Stomach (tissue), 9 donors: ENCODE results near the gene DBN1. TPM values are rescaled to one million over a fixed set of nuclear protein-coding genes. Genes with fewer than 3 reads are reported as not detected.

Experiments used
- DNase-seq, 2 donors: peaks; one replicate each; pipeline versions ENCODE4 v3.0.0 to v3.0.0-alpha.2; 2013 to 2019
- H3K27ac ChIP-seq, 5 donors: fragments of 200-600 bp in 4 of 5; sonication (generic) in 4 of 5; one replicate each; pipeline ENCODE4 v1.5.1; 2013 to 2019; ENCODE audit warnings: mild to moderate bottlenecking in 1 of 5, moderate library complexity in 1 of 5
- H3K27me3 ChIP-seq, 3 donors: fragments of 200-600 bp; sonication (generic); one replicate each; pipeline ENCODE4 v1.5.1; 2017 to 2019; ENCODE audit warnings: mixed run types in 1 of 3
- H3K36me3 ChIP-seq, 4 donors: fragments of 200-600 bp; sonication (generic); 1 replicate in 3 of 4; 2 replicates in 1 of 4; pipeline ENCODE4 v1.5.1; 2016 to 2019
- H3K4me1 ChIP-seq, 4 donors: fragments of 200-600 bp; sonication (generic); one replicate each; pipeline ENCODE4 v1.5.1; 2016 to 2019
- H3K4me3 ChIP-seq, 4 donors: fragments of 200-600 bp; sonication (generic) in 3 of 4; one replicate each; pipeline ENCODE4 v1.5.1; 2016 to 2019; ENCODE audit warnings: mild to moderate bottlenecking in 1 of 4
- H3K9me3 ChIP-seq, 4 donors: fragments of 200-600 bp; sonication (generic); one replicate each; pipeline ENCODE4 v1.5.1; 2016 to 2019
- EP300 ChIP-seq: sonication (generic); formaldehyde crosslinking; IDR thresholded peaks from one replicate; pipeline ENCODE4 v1.6.1; 2017; ENCODE audit warnings: antibody characterized with exemption
- POLR2A ChIP-seq, 4 donors: fragments of 450-650 bp; IDR thresholded peaks; one replicate each; pipeline ENCODE4 v1.6.1; 2016; ENCODE audit warnings: antibody characterized with exemption in 4 of 4, control low read depth in 2 of 4, mild to moderate bottlenecking in 1 of 4, moderate library complexity in 1 of 4
- POLR2AphosphoS5 ChIP-seq, 3 donors: sonication (generic); formaldehyde crosslinking; IDR thresholded peaks; one replicate each; pipeline ENCODE4 v1.6.1; 2016; ENCODE audit warnings: antibody characterized with exemption in 3 of 3
- WGBS, 5 donors: extraction: QIAGEN DNeasy Blood & Tissue Kit in 3 of 5; methylation state at CpG; one replicate each; pipeline versions ENCODE4 v1.1.5 to v1.1.7; 2013 to 2018; 5-methylcytosine and 5-hydroxymethylcytosine counted together
- intact Hi-C: fragments of 100-400 bp; cut with DNase I; formaldehyde crosslinking; loops from one replicate; pipeline ENCODE4 v1.15.1; 2023; ENCODE audit warnings: low total_unique reads
- polyA plus RNA-seq, 3 donors: library from polyadenylated mRNA; stranded (reverse); fragments of 200-250 nt; gene quantifications; one replicate each; pipeline ENCODE4 v1.2.3, GENCODE V29; 2013
- total RNA-seq, 5 donors: library from RNA; depleted of rRNA; stranded (reverse); fragments of >200 nt; gene quantifications; one replicate each; pipeline versions ENCODE4 v1.1.0 to v1.2.3, GENCODE V29; 2014 to 2016
- TF ChIP-seq, protein P1 (sequence below), 7 experiments: fragments of 450-650 bp in 4 of 7; fragments of 200-600 bp in 3 of 7; sonication (generic) in 3 of 7; IDR thresholded peaks; one replicate each; pipeline ENCODE4 v1.5.1; 2016 to 2019; ENCODE audit warnings: antibody characterized with exemption in 7 of 7, control low read depth in 2 of 7, mild to moderate bottlenecking in 1 of 7
- donor health status: healthy with polysubstance abuse.
- donor health status: Bipolar disorder and iron deficiency.
- donor health status: healthy.

DBN1 gene
- total and polyA plus RNA-seq, 8 donors = 14.7 to 78.1 (median 36.5) TPM

DNA sequence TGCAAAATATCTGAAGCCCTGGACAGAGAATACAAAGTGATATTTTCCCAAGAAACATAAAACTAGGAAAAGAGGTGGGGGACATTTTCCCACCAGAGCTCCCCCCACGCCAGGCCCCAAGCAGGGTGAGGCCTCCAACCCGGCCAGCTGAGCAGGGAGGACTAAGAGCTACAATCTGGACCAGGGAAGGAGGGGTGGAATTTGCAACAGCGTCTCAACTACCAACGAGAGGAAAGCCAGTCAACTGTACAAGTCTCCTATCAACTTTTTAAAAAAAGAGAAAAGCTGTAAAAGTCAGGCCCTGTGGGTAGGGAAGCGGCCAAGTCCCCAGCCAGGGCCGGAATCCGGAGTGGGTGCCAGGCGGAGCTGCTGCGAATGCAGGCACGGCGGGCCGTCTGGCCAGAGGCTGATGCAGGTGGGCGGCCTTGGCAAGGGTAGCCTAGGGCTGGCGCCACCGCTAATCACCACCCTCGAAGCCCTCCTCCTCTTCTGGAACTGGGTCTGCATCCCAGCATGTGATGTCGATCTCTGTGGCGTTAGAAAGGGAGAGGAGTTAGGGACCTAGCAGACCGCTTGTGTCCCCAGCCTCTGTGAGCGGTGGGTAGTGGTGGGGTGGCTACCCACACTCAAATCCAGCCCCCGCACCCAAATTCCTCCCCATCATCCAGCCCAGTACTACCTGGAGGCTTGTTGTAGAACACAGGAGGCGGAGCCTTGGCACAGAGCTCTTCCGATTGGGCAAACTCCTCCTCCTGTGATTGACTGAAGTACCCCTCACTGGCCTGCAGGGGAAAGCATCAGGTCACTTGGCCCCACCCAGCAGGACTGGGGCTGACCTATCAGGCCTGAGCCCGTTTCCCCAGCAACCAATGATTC is 16.2 kb downstream of the DBN1 start:
- H3K4me1 ChIP-seq = peaks cover 20 to 46% (median 31%) of the 10 kb centered on the region in 4 donors
- WGBS, 5 donors = 65 to 84% (median 71%) methylated on average over 20 to 24 of the region's 24 CpGs
- intact Hi-C loops = loop anchor here (5.0 kb wide), 1 partner anchor 55 kb away; the partner anchor contains the start of gene PFN3
- H3K4me3 ChIP-seq = no peak overlapping the region
- peaks cover 0 to 12% (median 0%) of the 10 kb centered on the region in 3 donors for H3K27me3 ChIP-seq
- peak overlapping the region in 4 of 5 donors; percentile 43 to 88 (median 78) for H3K27ac ChIP-seq
- TF ChIP-seq POLR2A (IDR thresholded peaks at IDR 0.05) (no peak), POLR2AphosphoS5 (IDR thresholded peaks at IDR 0.05) (peak in 1 of 3 donors; percentile 63)
- TF ChIP-seq, protein P1, sequence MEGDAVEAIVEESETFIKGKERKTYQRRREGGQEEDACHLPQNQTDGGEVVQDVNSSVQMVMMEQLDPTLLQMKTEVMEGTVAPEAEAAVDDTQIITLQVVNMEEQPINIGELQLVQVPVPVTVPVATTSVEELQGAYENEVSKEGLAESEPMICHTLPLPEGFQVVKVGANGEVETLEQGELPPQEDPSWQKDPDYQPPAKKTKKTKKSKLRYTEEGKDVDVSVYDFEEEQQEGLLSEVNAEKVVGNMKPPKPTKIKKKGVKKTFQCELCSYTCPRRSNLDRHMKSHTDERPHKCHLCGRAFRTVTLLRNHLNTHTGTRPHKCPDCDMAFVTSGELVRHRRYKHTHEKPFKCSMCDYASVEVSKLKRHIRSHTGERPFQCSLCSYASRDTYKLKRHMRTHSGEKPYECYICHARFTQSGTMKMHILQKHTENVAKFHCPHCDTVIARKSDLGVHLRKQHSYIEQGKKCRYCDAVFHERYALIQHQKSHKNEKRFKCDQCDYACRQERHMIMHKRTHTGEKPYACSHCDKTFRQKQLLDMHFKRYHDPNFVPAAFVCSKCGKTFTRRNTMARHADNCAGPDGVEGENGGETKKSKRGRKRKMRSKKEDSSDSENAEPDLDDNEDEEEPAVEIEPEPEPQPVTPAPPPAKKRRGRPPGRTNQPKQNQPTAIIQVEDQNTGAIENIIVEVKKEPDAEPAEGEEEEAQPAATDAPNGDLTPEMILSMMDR (IDR thresholded peaks at IDR 0.05) = peak in 5 of 7 experiments; percentile 44 to 66 (median 50)
- DNase-seq = peak; percentile 77 to 95
- H3K9me3 ChIP-seq = no peaks in the 10 kb centered on the region
- H3K36me3 ChIP-seq = peaks cover 13 to 37% (median 29%) of the 10 kb centered on the region in 4 donors

DNA sequence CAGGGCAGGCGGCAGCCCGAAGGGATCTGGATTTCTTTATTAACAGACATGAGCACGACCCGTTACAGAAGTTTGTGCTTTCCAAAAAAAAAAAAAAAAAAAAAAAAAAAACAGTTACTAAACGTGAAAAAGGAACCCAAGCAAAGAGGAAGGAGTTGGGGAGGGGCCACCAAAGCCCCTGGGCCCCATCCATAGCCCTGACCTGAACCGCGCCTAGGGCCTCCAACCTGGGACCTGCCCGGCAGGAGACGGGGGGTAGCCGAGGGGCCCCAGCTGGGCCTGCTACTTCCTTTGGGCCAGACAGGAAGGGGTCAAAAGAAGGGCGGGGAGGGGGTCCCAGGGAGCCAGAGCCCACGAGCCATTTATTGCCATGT is 16.9 kb downstream of the DBN1 start:
- H3K4me1 ChIP-seq = peaks cover 20 to 46% (median 31%) of the 10 kb centered on the region in 4 donors
- peaks cover 0 to 13% (median 0%) of the 10 kb centered on the region in 3 donors for H3K27me3 ChIP-seq
- intact Hi-C loops = loop anchor here (5.0 kb wide), 1 partner anchor 54 kb away; the partner anchor contains the start of gene PFN3
- peak overlapping the region in 3 of 4 donors; percentile 56 to 75 (median 69) for H3K4me3 ChIP-seq
- H3K27ac ChIP-seq = peak overlapping the region in 4 of 5 donors; percentile 43 to 88 (median 78)
- TF ChIP-seq, protein P1 (IDR thresholded peaks at IDR 0.05) = peak in 1 of 7 experiments; percentile 45
- no peak for TF ChIP-seq POLR2AphosphoS5 (IDR thresholded peaks at IDR 0.05)
- WGBS, 5 donors = 23 to 30% (median 27%) methylated on average over 12 of the region's 12 CpGs
- DNase-seq = no peak
- H3K9me3 ChIP-seq = no peaks in the 10 kb centered on the region
- peaks cover 13 to 32% (median 29%) of the 10 kb centered on the region in 4 donors for H3K36me3 ChIP-seq

DNA sequence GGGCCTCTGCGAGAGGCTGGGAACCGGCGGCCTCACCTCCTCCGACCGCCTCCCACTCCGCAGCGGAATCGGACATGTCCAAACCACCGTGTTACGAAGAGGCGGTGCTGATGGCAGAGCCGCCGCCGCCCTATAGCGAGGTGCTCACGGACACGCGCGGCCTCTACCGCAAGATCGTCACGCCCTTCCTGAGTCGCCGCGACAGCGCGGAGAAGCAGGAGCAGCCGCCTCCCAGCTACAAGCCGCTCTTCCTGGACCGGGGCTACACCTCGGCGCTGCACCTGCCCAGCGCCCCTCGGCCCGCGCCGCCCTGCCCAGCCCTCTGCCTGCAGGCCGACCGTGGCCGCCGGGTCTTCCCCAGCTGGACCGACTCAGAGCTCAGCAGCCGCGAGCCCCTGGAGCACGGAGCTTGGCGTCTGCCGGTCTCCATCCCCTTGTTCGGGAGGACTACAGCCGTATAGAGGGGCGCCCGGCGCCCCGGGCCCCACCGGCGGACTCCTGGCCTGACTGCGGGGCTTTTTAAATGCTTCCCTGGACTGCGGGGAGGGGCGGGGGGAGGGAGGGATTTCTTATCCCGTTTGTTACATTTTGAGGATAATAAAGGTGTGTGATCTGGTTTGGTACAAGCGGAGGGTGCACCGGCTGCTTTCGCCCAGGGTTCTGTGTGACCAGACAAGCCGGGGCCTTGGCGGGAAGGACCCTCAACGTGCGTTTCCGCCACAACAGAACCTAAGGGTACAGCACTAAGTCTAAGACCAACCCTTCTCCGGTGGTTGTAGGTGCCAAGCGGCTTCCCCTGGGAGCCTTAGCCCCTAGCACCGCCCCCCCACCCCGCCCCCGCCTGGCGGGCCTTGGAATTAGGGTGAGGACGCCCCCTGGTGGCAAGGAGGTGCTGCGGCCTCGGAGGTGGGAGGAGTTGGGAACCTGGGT is 17.5 kb downstream of the DBN1 start:
- Histone ChIP-seq H3K36me3 (peaks cover 13 to 32% (median 29%) of the 10 kb centered on the region in 4 donors), H3K27me3 (peaks cover 0 to 13% (median 0%) of the 10 kb centered on the region in 3 donors), H3K4me3 (peak overlapping the region; percentile 56 to 75 (median 66)), H3K9me3 (no peaks in the 10 kb centered on the region), H3K27ac (peak overlapping the region; percentile 70 to 91 (median 88)), H3K4me1 (peaks cover 20 to 46% (median 31%) of the 10 kb centered on the region in 4 donors)
- TF ChIP-seq POLR2AphosphoS5 (IDR thresholded peaks at IDR 0.05) = peak in 2 of 3 donors; percentile 46 to 57
- TF ChIP-seq, protein P1 (IDR thresholded peaks at IDR 0.05) = peak in 5 of 7 experiments; percentile 69 to 99 (median 89)
- TF ChIP-seq EP300 = no peak
- no peak for TF ChIP-seq POLR2A (IDR thresholded peaks at IDR 0.05)
- intact Hi-C loops = loop anchor here (5.0 kb wide), 1 partner anchor 54 kb away; the partner anchor contains the start of gene PFN3
- DNase-seq = peak; percentile 96 to 97
- WGBS, 5 donors = 0 to 1% (median 1%) methylated on average over 51 to 76 of the region's 76 CpGs
